Activated CD4-positive, alpha-beta T cell treated with anti-CD3 and anti-CD28 coated beads, Interleukin-2, amount 10 ng/mL, durations not matched to agents 7 days and 5 days (primary cell): ENCODE data around the gene OMP. TPM values are rescaled to one million over a fixed set of nuclear protein-coding genes. Genes with fewer than 3 reads are reported as not detected.

ENCODE experiments used
- CTCF ChIA-PET: fragments of 350-600 bp; sonication (Branson Sonifier 250); formaldehyde crosslinking; loops from one replicate; lab custom pipeline; 2021; ENCODE audit warnings: antibody characterized with exemption; lab: Charles Lee
- POLR2A ChIA-PET: fragments of 350-600 bp; sonication (Branson Sonifier 250); formaldehyde crosslinking; loops from one replicate; lab custom pipeline; 2021; ENCODE audit warnings: antibody characterized with exemption; lab: Charles Lee
- DNase-seq: peaks from one replicate; pipeline ENCODE4 v3.0.0-alpha.2; 2020
- H3K27ac Mint-ChIP-seq: one replicate; pipeline ENCODE4 v1.8.0; 2021; ENCODE audit warnings: mild to moderate bottlenecking, moderate library complexity, mixed read lengths
- H3K27me3 Mint-ChIP-seq: one replicate; pipeline ENCODE4 v1.8.0; 2021; ENCODE audit warnings: mixed read lengths
- H3K36me3 Mint-ChIP-seq: one replicate; pipeline ENCODE4 v1.8.0; 2021; ENCODE audit warnings: low read depth, mixed read lengths
- H3K4me1 Mint-ChIP-seq: one replicate; pipeline ENCODE4 v1.8.0; 2021; ENCODE audit warnings: mixed read lengths
- H3K4me3 Mint-ChIP-seq: one replicate; pipeline ENCODE4 v1.8.0; 2021; ENCODE audit warnings: mild to moderate bottlenecking, moderate library complexity, mixed read lengths
- H3K9me3 Mint-ChIP-seq: one replicate; pipeline ENCODE4 v1.8.0; 2021; ENCODE audit warnings: mixed read lengths
- total RNA-seq, 2 experiments: library from RNA; stranded (reverse); gene quantifications; one replicate each; pipeline ENCODE4 v1.2.3, GENCODE V29; 2021

OMP gene
- total RNA-seq, 2 experiments from 2014 or later, result not detected

- no peak for DNase-seq
- Mint-ChIP-seq H3K27ac (no peak overlapping the region), H3K27me3 (no peaks in the 10 kb centered on the region), H3K4me3 (no peak overlapping the region), H3K9me3 (no peaks in the 10 kb centered on the region), H3K36me3 (no peaks in the 10 kb centered on the region), H3K4me1 (peaks cover 4% of the 10 kb centered on the region)
- POLR2A ChIA-PET, result no interaction called here
- CTCF ChIA-PET, result interaction anchor here (0.9 kb wide), 1 partner anchor 14 kb away, joined by 3 read pairs; no protein-coding TSS in a partner anchor
These were observed 21.8 kb downstream of the OMP start for GRCh38 chr11:77124488-77124887.

- CTCF ChIA-PET, result interaction anchor here (2.6 kb wide), 1 partner anchor 13 kb away, joined by 10 read pairs; no protein-coding TSS in a partner anchor
- no peak for DNase-seq
- POLR2A ChIA-PET, result no interaction called here
- no peaks in the 10 kb centered on the region for H3K9me3 Mint-ChIP-seq
- H3K4me1 Mint-ChIP-seq, result peaks cover 4% of the 10 kb centered on the region
- H3K4me3 Mint-ChIP-seq, result no peak overlapping the region
- no peaks in the 10 kb centered on the region for H3K27me3 Mint-ChIP-seq
- no peaks in the 10 kb centered on the region for H3K36me3 Mint-ChIP-seq
- H3K27ac Mint-ChIP-seq, result no peak overlapping the region
These were observed 22.6 kb downstream of the OMP start for GRCh38 chr11:77125191-77125590.

GRCh38 chr11:77125695-77126094, 23.1 kb downstream of the OMP start:
- no peaks in the 10 kb centered on the region for H3K27me3 Mint-ChIP-seq
- H3K27ac Mint-ChIP-seq, result no peak overlapping the region
- no peak for DNase-seq
- peaks cover 4% of the 10 kb centered on the region for H3K4me1 Mint-ChIP-seq
- POLR2A ChIA-PET, result no interaction called here
- CTCF ChIA-PET, result interaction anchor here (0.6 to 2.6 kb wide), 2 partner anchors 13 to 772 kb away, joined by 3 to 10 read pairs; no protein-coding TSS in a partner anchor
- H3K4me3 Mint-ChIP-seq, result no peak overlapping the region
- no peaks in the 10 kb centered on the region for H3K9me3 Mint-ChIP-seq
- no peaks in the 10 kb centered on the region for H3K36me3 Mint-ChIP-seq

GRCh38 chr11:77126156-77126775, 23.6 kb downstream of the OMP start:
- CTCF ChIA-PET, result interaction anchor here (0.6 to 2.7 kb wide), 17 partner anchors 9 to 771 kb away, joined by 3 to 32 read pairs (median 5); no protein-coding TSS in a partner anchor
- Mint-ChIP-seq H3K36me3 (no peaks in the 10 kb centered on the region), H3K27me3 (no peaks in the 10 kb centered on the region), H3K27ac (no peak overlapping the region), H3K4me3 (no peak overlapping the region), H3K9me3 (no peaks in the 10 kb centered on the region), H3K4me1 (peaks cover 4% of the 10 kb centered on the region)
- no peak for DNase-seq
- POLR2A ChIA-PET, result no interaction called here

GRCh38 chr11:77126861-77127234, 24.2 kb downstream of the OMP start:
- Mint-ChIP-seq H3K4me3 (no peak overlapping the region), H3K27me3 (no peaks in the 10 kb centered on the region), H3K4me1 (peaks cover 4% of the 10 kb centered on the region), H3K27ac (no peak overlapping the region), H3K36me3 (no peaks in the 10 kb centered on the region), H3K9me3 (no peaks in the 10 kb centered on the region)
- DNase-seq, result no peak
- CTCF ChIA-PET, result interaction anchor here (0.6 to 2.9 kb wide), 25 partner anchors 10 to 743 kb away, joined by 3 to 32 read pairs (median 5); no protein-coding TSS in a partner anchor
- POLR2A ChIA-PET, result no interaction called here

- H3K36me3 Mint-ChIP-seq, result no peaks in the 10 kb centered on the region
- DNase-seq, result peak; percentile 44
- no peak overlapping the region for H3K4me3 Mint-ChIP-seq
- H3K4me1 Mint-ChIP-seq, result peaks cover 4% of the 10 kb centered on the region
- no peaks in the 10 kb centered on the region for H3K9me3 Mint-ChIP-seq
- no peak overlapping the region for H3K27ac Mint-ChIP-seq
- ChIA-PET CTCF (interaction anchor here (0.6 to 2.9 kb wide), 28 partner anchors 9 to 743 kb away, joined by 3 to 32 read pairs (median 4); no protein-coding TSS in a partner anchor), POLR2A (no interaction called here)
- no peaks in the 10 kb centered on the region for H3K27me3 Mint-ChIP-seq
These were observed 24.7 kb downstream of the OMP start for GRCh38 chr11:77127235-77127911.

- CTCF ChIA-PET, result interaction anchor here (0.8 to 2.9 kb wide), 21 partner anchors 8 to 489 kb away, joined by 3 to 32 read pairs (median 5); no protein-coding TSS in a partner anchor
- no peaks in the 10 kb centered on the region for H3K27me3 Mint-ChIP-seq
These were observed 25.5 kb downstream of the OMP start, which contains the start of gene MYO7A for GRCh38 chr11:77127920-77128691. Gene MYO7A (plus strand): TSS chr11:77128246. CDS start chr11:77130635, 2,389 bp downstream.

GRCh38 chr11:77129069-77129841, 26.6 kb downstream of the OMP start:
- peaks cover 4% of the 10 kb centered on the region for H3K4me1 Mint-ChIP-seq
- ChIA-PET CTCF (interaction anchor here (1.1 to 2.9 kb wide), 3 partner anchors 11 to 66 kb away, joined by 3 to 16 read pairs (median 5); no protein-coding TSS in a partner anchor), POLR2A (no interaction called here)
- no peak overlapping the region for H3K27ac Mint-ChIP-seq
- H3K9me3 Mint-ChIP-seq, result no peaks in the 10 kb centered on the region
- H3K4me3 Mint-ChIP-seq, result no peak overlapping the region
- H3K36me3 Mint-ChIP-seq, result no peaks in the 10 kb centered on the region
- no peaks in the 10 kb centered on the region for H3K27me3 Mint-ChIP-seq
- DNase-seq, result no peak

More at GRCh38 chr11:77127920-77128691, 25.5 kb downstream of the OMP start, which contains the start of gene MYO7A:
- POLR2A ChIA-PET, result no interaction called here
- Mint-ChIP-seq H3K27ac (no peak within 1 kb of the TSS), H3K4me1 (peaks cover 4% of the 10 kb centered on the region), H3K9me3 (no peaks in the 10 kb centered on the region), H3K36me3 (no peaks in the 10 kb centered on the region), H3K4me3 (no peak within 1 kb of the TSS)
- no peak for DNase-seq

- CTCF ChIA-PET, result interaction anchor here (1.5 kb wide), 1 partner anchor 57 kb away, joined by 5 read pairs; no protein-coding TSS in a partner anchor
- H3K4me1 Mint-ChIP-seq, result peaks cover 4% of the 10 kb centered on the region
- POLR2A ChIA-PET, result no interaction called here
- H3K4me3 Mint-ChIP-seq, result no peak overlapping the region
- no peaks in the 10 kb centered on the region for H3K27me3 Mint-ChIP-seq
- H3K36me3 Mint-ChIP-seq, result no peaks in the 10 kb centered on the region
- DNase-seq, result no peak
- H3K27ac Mint-ChIP-seq, result no peak overlapping the region
- H3K9me3 Mint-ChIP-seq, result no peaks in the 10 kb centered on the region
These were observed 27.5 kb downstream of the OMP start for GRCh38 chr11:77129842-77130756.

GRCh38 chr11:77130763-77131513, 28.3 kb downstream of the OMP start:
- Mint-ChIP-seq H3K27me3 (no peaks in the 10 kb centered on the region), H3K27ac (no peak overlapping the region), H3K4me3 (no peak overlapping the region), H3K4me1 (peaks cover 4% of the 10 kb centered on the region), H3K9me3 (no peaks in the 10 kb centered on the region), H3K36me3 (no peaks in the 10 kb centered on the region)
- ChIA-PET CTCF (interaction anchor here (0.8 kb wide), 1 partner anchor 23 kb away, joined by 3 read pairs; no protein-coding TSS in a partner anchor), POLR2A (no interaction called here)
- DNase-seq, result no peak
